ENCODE results near the gene ZNF207. TPM values are rescaled to one million over a fixed set of nuclear protein-coding genes. Genes with fewer than 3 reads are reported as not detected.
"Not testable (repeated sequence)": the region's sequence is repeated elsewhere in the genome, so short reads cannot be mapped to it uniquely, and the experiment has no call there.

Gene ZNF207
- polyA plus RNA-seq, 1 donor from 2014 or later: 141 TPM

- peaks cover 21 to 27% (median 23%) of the 10 kb centered on the region in 3 donors for H3K4me1 Mint-ChIP-seq
- no peaks in the 10 kb centered on the region for H3K27me3 Mint-ChIP-seq
- peaks cover 8% of the 10 kb centered on the region for H3K36me3 Mint-ChIP-seq
- no peaks in the 10 kb centered on the region for H3K9me3 Mint-ChIP-seq
- peak overlapping the region; percentile 96 to 100 (median 99) for H3K27ac Mint-ChIP-seq
- peak overlapping the region; percentile 97 to 100 (median 99) for H3K4me3 Mint-ChIP-seq
Measured at GRCh38 chr17:32349503-32349853, 479 bp upstream of the ZNF207 start.

- Mint-ChIP-seq H3K4me3 (peak overlapping the region; percentile 97 to 100 (median 99)), H3K4me1 (peaks cover 32 to 40% (median 36%) of the 10 kb centered on the region in 3 donors)
Measured at GRCh38 chr17:32350666-32351418, 885 bp downstream of the ZNF207 start.

GRCh38 chr17:32352734-32353133 lies 2.8 kb downstream of the ZNF207 start:
- Mint-ChIP-seq H3K4me1 (peaks cover 40 to 45% (median 44%) of the 10 kb centered on the region in 3 donors), H3K4me3 (peak overlapping the region; percentile 12 to 99 (median 98))
- H3K36me3 Mint-ChIP-seq, H3K9me3 Mint-ChIP-seq, H3K27ac Mint-ChIP-seq, H3K27me3 Mint-ChIP-seq: not testable (repeated sequence)

More at GRCh38 chr17:32350666-32351418, 885 bp downstream of the ZNF207 start:
- H3K36me3 Mint-ChIP-seq: peaks cover 8% of the 10 kb centered on the region
- H3K9me3 Mint-ChIP-seq: no peaks in the 10 kb centered on the region
- H3K27me3 Mint-ChIP-seq: no peaks in the 10 kb centered on the region
- H3K27ac Mint-ChIP-seq: peak overlapping the region; percentile 96 to 100 (median 99)

GRCh38 chr17:32355649-32356377 lies 5.9 kb downstream of the ZNF207 start:
- Mint-ChIP-seq H3K4me1 (peaks cover 28 to 40% (median 39%) of the 10 kb centered on the region in 3 donors), H3K36me3 (peaks cover 6% of the 10 kb centered on the region), H3K27me3 (no peaks in the 10 kb centered on the region), H3K27ac (peak overlapping the region in 1 of 3 donors; percentile 59), H3K4me3 (peak overlapping the region in 3 of 4 donors; percentile 14 to 61 (median 61)), H3K9me3 (no peaks in the 10 kb centered on the region)

- Mint-ChIP-seq H3K27ac (no peak overlapping the region), H3K27me3 (no peaks in the 10 kb centered on the region), H3K9me3 (no peaks in the 10 kb centered on the region), H3K36me3 (peaks cover 5% of the 10 kb centered on the region), H3K4me3 (peak overlapping the region in 1 of 4 donors; percentile 14), H3K4me1 (peaks cover 25 to 39% (median 38%) of the 10 kb centered on the region in 3 donors)
Measured at GRCh38 chr17:32356378-32356743, 6.4 kb downstream of the ZNF207 start.

GRCh38 chr17:32356750-32357149 lies 6.8 kb downstream of the ZNF207 start:
- Mint-ChIP-seq H3K36me3 (peaks cover 2% of the 10 kb centered on the region), H3K27ac (no peak overlapping the region), H3K4me3 (peak overlapping the region in 1 of 4 donors; percentile 43), H3K4me1 (peaks cover 22 to 35% (median 35%) of the 10 kb centered on the region in 3 donors), H3K27me3 (no peaks in the 10 kb centered on the region), H3K9me3 (no peaks in the 10 kb centered on the region)

- Mint-ChIP-seq H3K36me3 (no peaks in the 10 kb centered on the region), H3K4me1 (peaks cover 19 to 30% (median 29%) of the 10 kb centered on the region in 3 donors), H3K27ac (no peak overlapping the region), H3K4me3 (no peak overlapping the region), H3K27me3 (no peaks in the 10 kb centered on the region), H3K9me3 (no peaks in the 10 kb centered on the region)
Measured at GRCh38 chr17:32357615-32358014, 7.7 kb downstream of the ZNF207 start.

- H3K4me1 Mint-ChIP-seq: peaks cover 6 to 9% (median 6%) of the 10 kb centered on the region in 3 donors
Measured at GRCh38 chr17:32361270-32361669, 11.3 kb downstream of the ZNF207 start.

GRCh38 chr17:32370426-32370825 lies 20.5 kb downstream of the ZNF207 start:
- Mint-ChIP-seq H3K36me3 (peaks cover 3% of the 10 kb centered on the region), H3K4me1 (peaks cover 0 to 8% (median 3%) of the 10 kb centered on the region in 3 donors), H3K4me3 (peak overlapping the region in 1 of 4 donors; percentile 4), H3K27me3 (no peaks in the 10 kb centered on the region), H3K27ac (peak overlapping the region in 1 of 3 donors; percentile 19), H3K9me3 (no peaks in the 10 kb centered on the region)

More at GRCh38 chr17:32361270-32361669, 11.3 kb downstream of the ZNF207 start:
- no peaks in the 10 kb centered on the region for H3K9me3 Mint-ChIP-seq
- no peaks in the 10 kb centered on the region for H3K27me3 Mint-ChIP-seq
- H3K36me3 Mint-ChIP-seq: peaks cover 2% of the 10 kb centered on the region
- H3K4me3 Mint-ChIP-seq: no peak overlapping the region
- no peak overlapping the region for H3K27ac Mint-ChIP-seq

GRCh38 chr17:32382526-32383223 lies 32.7 kb downstream of the ZNF207 start:
- H3K36me3 Mint-ChIP-seq: peaks cover 10% of the 10 kb centered on the region
- no peaks in the 10 kb centered on the region for H3K9me3 Mint-ChIP-seq
- peaks cover 1 to 6% (median 4%) of the 10 kb centered on the region in 3 donors for H3K4me1 Mint-ChIP-seq
- no peaks in the 10 kb centered on the region for H3K27me3 Mint-ChIP-seq
- H3K27ac Mint-ChIP-seq: peak overlapping the region in 2 of 3 donors; percentile 8 to 27
- no peak overlapping the region for H3K4me3 Mint-ChIP-seq

GRCh38 chr17:32383926-32384434 lies 34.0 kb downstream of the ZNF207 start:
- H3K36me3 Mint-ChIP-seq: peaks cover 10% of the 10 kb centered on the region

GRCh38 chr17:32385121-32385520 lies 35.2 kb downstream of the ZNF207 start:
- H3K27ac Mint-ChIP-seq: no peak overlapping the region
- H3K27me3 Mint-ChIP-seq: no peaks in the 10 kb centered on the region
- no peak overlapping the region for H3K4me3 Mint-ChIP-seq
- peaks cover 1 to 4% (median 4%) of the 10 kb centered on the region in 3 donors for H3K4me1 Mint-ChIP-seq
- H3K36me3 Mint-ChIP-seq: peaks cover 8% of the 10 kb centered on the region
- no peaks in the 10 kb centered on the region for H3K9me3 Mint-ChIP-seq

More at GRCh38 chr17:32383926-32384434, 34.0 kb downstream of the ZNF207 start:
- no peak overlapping the region for H3K4me3 Mint-ChIP-seq
- H3K9me3 Mint-ChIP-seq: no peaks in the 10 kb centered on the region
- peaks cover 1 to 4% (median 4%) of the 10 kb centered on the region in 3 donors for H3K4me1 Mint-ChIP-seq
- no peak overlapping the region for H3K27ac Mint-ChIP-seq
- H3K27me3 Mint-ChIP-seq: no peaks in the 10 kb centered on the region

GRCh38 chr17:32385971-32386370 lies 36.0 kb downstream of the ZNF207 start:
- no peak overlapping the region for H3K4me3 Mint-ChIP-seq
- H3K27me3 Mint-ChIP-seq: no peaks in the 10 kb centered on the region
- H3K9me3 Mint-ChIP-seq: no peaks in the 10 kb centered on the region
- peaks cover 8% of the 10 kb centered on the region for H3K36me3 Mint-ChIP-seq
- peaks cover 1 to 4% (median 4%) of the 10 kb centered on the region in 3 donors for H3K4me1 Mint-ChIP-seq
- H3K27ac Mint-ChIP-seq: no peak overlapping the region

- Mint-ChIP-seq H3K9me3 (no peaks in the 10 kb centered on the region), H3K36me3 (peaks cover 7% of the 10 kb centered on the region), H3K4me3 (no peak overlapping the region), H3K4me1 (peaks cover 1 to 4% (median 4%) of the 10 kb centered on the region in 3 donors), H3K27me3 (no peaks in the 10 kb centered on the region), H3K27ac (no peak overlapping the region)
Measured at GRCh38 chr17:32386844-32387243, 36.9 kb downstream of the ZNF207 start.

- H3K4me3 Mint-ChIP-seq, H3K36me3 Mint-ChIP-seq, H3K9me3 Mint-ChIP-seq, H3K27me3 Mint-ChIP-seq, H3K4me1 Mint-ChIP-seq: not testable (repeated sequence)
- H3K27ac Mint-ChIP-seq: peak overlapping the region in 1 of 3 donors; percentile 8
Measured at GRCh38 chr17:32388128-32388527, 38.2 kb downstream of the ZNF207 start.

All from IgD-negative memory B cell (primary cell).